GM12874 (cell line): ENCODE results near the gene ADI1.

ENCODE experiments used
- TF ChIP-seq, protein P1 (sequence below): IDR thresholded peaks from 2 replicates; pipeline ENCODE4 v1.5.1; 2011; ENCODE audit warnings: low read depth, mild to moderate bottlenecking, control low read depth, low read length, moderate library complexity; ENCODE audit not compliant: insufficient read depth

Gene ADI1

DNA sequence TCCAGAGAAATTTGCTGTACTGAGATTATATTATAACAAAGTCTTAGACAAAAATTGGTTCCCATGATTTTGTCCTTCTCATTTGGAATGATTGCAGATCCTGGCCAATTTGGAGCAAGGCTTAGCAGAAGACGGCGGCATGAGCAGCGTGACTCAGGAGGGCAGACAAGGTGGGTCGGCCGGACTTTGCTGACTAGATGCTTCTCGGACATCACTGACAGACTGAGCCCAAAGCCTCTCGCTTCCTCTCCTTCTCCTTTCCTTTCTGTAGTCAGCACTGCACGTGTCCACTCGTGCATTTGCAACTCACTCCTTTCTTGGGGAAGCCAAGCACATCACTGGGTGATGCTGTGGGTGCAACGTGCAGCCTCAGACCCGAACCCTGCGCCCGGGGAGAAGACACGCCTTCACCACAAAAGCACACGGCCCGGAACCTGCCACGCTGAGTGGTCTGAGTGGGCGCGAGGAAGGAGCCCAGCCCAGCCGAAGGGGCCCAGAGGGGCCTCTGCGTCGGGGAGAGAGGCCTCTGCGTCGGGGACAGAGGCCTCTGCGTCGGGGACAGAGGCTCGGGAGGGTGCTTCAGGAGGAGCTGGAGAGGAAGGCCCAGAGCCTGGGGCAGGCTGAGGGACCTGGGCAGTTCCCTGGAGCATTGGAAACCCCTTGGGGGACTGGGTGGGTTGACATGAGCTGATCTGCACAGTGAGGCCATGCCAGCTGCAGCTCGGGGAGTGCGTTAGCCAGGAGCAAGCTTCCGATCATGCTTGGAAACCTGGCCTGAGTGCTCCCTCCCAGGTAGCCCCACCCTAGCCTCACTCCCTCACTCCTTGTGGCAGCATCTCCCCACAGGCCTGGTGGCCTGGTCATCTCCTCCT, 61.6 kb downstream of the ADI1 start:
- TF ChIP-seq, protein P1, sequence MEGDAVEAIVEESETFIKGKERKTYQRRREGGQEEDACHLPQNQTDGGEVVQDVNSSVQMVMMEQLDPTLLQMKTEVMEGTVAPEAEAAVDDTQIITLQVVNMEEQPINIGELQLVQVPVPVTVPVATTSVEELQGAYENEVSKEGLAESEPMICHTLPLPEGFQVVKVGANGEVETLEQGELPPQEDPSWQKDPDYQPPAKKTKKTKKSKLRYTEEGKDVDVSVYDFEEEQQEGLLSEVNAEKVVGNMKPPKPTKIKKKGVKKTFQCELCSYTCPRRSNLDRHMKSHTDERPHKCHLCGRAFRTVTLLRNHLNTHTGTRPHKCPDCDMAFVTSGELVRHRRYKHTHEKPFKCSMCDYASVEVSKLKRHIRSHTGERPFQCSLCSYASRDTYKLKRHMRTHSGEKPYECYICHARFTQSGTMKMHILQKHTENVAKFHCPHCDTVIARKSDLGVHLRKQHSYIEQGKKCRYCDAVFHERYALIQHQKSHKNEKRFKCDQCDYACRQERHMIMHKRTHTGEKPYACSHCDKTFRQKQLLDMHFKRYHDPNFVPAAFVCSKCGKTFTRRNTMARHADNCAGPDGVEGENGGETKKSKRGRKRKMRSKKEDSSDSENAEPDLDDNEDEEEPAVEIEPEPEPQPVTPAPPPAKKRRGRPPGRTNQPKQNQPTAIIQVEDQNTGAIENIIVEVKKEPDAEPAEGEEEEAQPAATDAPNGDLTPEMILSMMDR, result no peak

DNA sequence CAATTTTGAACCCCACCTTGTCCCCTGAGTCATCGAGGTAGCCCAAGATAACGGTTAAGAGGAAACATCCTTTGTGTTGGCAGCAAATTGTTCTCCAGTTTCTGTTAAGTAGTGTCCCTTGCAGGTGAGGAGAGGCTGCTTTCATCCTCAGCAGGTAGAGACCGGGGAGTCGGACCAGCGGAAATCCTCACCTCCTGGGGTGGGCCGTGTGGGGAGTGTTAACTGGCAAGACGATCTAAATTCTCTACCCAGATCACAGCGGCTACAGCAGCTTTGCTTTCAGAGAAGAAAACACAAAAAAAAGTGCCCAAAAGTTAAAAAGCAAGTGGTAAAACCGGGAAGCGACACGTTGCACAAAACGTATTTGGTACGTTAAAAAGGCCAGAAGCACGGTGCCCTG, 63.2 kb downstream of the ADI1 start:
- TF ChIP-seq, protein P1, result no peak

DNA sequence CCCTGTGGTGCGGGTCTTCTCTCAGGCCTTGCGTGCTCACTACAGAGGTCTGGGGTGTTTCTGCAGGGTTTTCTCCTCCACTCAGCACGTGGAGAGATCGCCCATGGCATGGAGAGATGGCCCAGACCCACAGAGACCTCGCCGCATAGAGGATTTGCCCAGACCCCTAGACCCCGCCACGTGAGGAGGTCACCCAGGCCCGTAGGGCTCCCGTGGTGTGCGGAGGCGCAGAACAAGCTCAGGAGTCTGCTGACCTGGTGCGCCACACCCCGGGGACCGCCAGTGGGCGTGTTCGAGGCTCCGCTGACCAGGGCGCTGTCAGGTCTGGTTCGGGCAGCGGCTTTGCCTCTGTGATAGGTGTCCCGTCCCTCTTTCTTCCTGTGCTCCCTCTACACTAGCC, 64.5 kb downstream of the ADI1 start:
- TF ChIP-seq, protein P1, result no peak

DNA sequence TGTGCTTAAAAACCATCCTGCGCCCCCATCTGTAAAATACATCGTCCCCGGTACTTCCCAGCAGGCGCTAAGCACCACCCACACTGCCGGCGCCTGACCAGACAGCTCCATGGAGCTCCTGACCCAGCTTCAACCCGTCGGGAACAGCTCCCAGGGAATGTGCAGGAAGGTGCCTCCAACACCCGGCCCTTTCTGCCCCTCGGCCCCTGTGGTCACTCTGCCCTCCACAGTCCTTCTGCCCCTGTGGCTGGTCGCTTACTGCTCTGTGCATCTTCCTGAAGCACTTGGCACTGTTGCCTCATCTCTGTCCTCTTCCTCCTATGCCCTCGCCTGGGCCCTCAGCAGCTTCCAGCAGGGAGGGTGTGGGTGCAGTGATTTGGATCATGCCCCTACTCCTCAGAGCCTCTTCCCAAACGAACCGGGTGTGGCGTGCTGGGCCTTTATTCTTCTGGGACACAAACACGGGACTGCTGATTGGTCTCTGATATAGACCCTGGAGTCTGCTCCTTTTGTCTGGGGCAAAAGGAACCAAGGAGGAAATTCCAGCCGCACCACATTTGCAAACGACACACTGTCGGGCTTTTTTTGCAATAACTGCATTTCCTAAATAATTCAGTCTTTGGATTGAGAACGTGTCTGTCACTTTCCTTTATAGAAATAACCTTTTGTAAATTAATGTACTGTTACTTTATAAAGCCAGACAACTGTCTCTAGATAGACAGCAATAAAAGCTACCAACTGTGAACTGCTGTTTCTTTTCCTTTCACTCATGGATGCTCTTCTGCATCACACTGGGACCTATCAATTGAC, 65.9 kb downstream of the ADI1 start:
- TF ChIP-seq, protein P1, result no peak

DNA sequence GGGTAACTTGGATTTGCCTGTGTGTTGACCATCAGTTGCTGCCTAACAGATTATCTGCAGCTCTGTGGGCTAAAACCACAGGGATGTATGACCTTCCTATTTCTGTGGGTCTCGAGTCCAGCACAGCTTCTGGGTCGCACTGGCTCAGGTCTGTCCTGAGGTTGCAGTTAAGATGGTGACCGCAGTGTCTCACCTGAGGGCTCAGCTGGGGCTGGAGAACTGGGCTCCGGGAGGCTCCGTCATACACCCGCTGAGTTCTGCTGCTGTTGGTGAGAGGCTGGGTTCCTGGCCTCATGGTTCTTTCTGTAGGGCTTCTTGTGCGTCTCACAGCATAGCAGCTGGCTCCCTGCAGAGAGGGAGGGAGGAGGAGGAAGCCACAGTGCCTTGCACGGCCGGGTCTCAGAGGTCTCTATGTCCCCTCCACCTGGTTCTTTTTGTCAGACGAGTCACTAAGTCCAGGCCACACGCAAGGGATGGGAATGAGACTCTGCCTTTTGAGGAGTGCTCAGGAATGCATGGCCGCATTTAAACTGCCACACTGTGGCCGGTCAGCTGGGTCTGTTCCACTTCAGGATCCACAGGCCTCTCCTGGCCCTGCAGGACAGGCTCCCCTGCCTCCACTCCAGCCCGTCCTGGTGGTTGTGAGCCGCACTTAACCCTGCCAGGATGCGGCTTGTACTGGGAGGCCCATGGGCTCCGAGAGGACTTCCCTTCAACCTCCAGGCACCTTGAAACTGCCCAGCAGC, 67.2 kb downstream of the ADI1 start:
- TF ChIP-seq, protein P1, result no peak

DNA sequence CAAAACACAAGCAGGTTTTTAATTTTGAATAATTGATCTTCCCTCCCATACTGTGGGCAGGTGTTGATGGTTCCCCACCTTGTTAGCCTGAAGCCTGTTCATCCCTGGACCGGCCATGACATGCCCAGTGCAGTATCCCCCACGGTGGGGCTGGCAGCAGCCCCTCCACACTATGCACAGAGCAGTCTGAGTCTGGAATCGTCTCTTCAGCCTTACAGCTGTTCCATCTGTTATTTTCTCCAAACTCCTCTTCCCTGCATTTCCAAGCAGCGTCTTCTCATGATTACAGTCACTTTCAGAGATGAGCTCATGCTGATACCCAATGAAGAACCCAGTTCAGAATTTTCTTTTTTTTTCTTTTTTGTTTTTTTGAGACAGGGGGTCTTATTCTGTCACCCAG, 68.2 kb downstream of the ADI1 start:
- TF ChIP-seq, protein P1, result no peak
